NB4 (cell line): ENCODE measurements around the gene PPAT.
A peak's percentile ranks its signal among the peaks of the same experiment; 100 is the strongest.

Source experiments
- DNase-seq: peaks from one replicate; pipeline ENCODE4 v3.0.0; 2010; ENCODE audit warnings: low read depth
- H3K4me3 ChIP-seq: one replicate; pipeline ENCODE4 v1.5.1; 2011; ENCODE audit warnings: mild to moderate bottlenecking, low read depth, low read length, moderate library complexity
- CTCF ChIP-seq: IDR thresholded peaks from one replicate; pipeline ENCODE4 v1.5.1; 2012; ENCODE audit warnings: low read depth, low read length
- MAX ChIP-seq: IDR thresholded peaks from 2 replicates; pipeline ENCODE4 v1.6.1; 2011; ENCODE audit warnings: low read depth, low read length
- MYC ChIP-seq: IDR thresholded peaks from 2 replicates; pipeline ENCODE4 v1.6.1; 2011; ENCODE audit warnings: low read depth, low read length
- POLR2A ChIP-seq: IDR thresholded peaks from 2 replicates; pipeline ENCODE4 v1.6.1; 2011; ENCODE audit warnings: mild to moderate bottlenecking; ENCODE audit not compliant: insufficient read length; ENCODE audit errors: extremely low read depth

The PPAT gene

GRCh38 chr4:56445699-56446098 lies 10.3 kb upstream of the PPAT start:
- H3K4me3 ChIP-seq, result no peak overlapping the region
- TF ChIP-seq CTCF, result no peak
- no peak for TF ChIP-seq MAX
- no peak for TF ChIP-seq POLR2A
- no peak for TF ChIP-seq MYC
- no peak for DNase-seq

- TF ChIP-seq POLR2A (no peak), MAX (no peak), CTCF (no peak), MYC (no peak)
- H3K4me3 ChIP-seq, result no peak overlapping the region
- no peak for DNase-seq
These were observed 9.3 kb upstream of the PPAT start for GRCh38 chr4:56444719-56445118.

- no peak for TF ChIP-seq MYC
- TF ChIP-seq POLR2A, result no peak
- TF ChIP-seq MAX, result no peak
- no peak for TF ChIP-seq CTCF
- peak overlapping the region; percentile 8 for H3K4me3 ChIP-seq
- no peak for DNase-seq
These were observed 5.6 kb upstream of the PPAT start for GRCh38 chr4:56440983-56441382.

- no peak for TF ChIP-seq CTCF
- no peak for TF ChIP-seq POLR2A
- no peak for TF ChIP-seq MYC
- no peak for TF ChIP-seq MAX
- H3K4me3 ChIP-seq, result peak overlapping the region; percentile 100
These were observed 3.4 kb upstream of the PPAT start for GRCh38 chr4:56438766-56439165.

GRCh38 chr4:56434599-56435139 lies 746 bp downstream of the PPAT start:
- peak; percentile 87 for DNase-seq
- TF ChIP-seq POLR2A, result no peak
- no peak for TF ChIP-seq CTCF
- peak overlapping the region; percentile 96 for H3K4me3 ChIP-seq

More at GRCh38 chr4:56438766-56439165, 3.4 kb upstream of the PPAT start:
- DNase-seq, result no peak

GRCh38 chr4:56433280-56433679 lies 2.1 kb downstream of the PPAT start:
- peak overlapping the region; percentile 96 for H3K4me3 ChIP-seq
- TF ChIP-seq MAX (no peak), CTCF (no peak), MYC (no peak), POLR2A (no peak)
- no peak for DNase-seq
